MM.1S (cell line): ENCODE data around the gene TUBG2.

Experiments used
- CTCF ChIP-seq: fragments of 300-600 bp; sonication (generic); IDR thresholded peaks from 2 replicates; pipeline ENCODE4 v1.5.1; 2016; ENCODE audit warnings: antibody characterized with exemption, low read length, mixed read lengths
- EZH2 ChIP-seq: fragments of 300-600 bp; sonication (generic); optimal IDR thresholded peaks from 2 replicates; pipeline ENCODE3; 2017; ENCODE audit warnings: low read depth, mild to moderate bottlenecking, antibody characterized with exemption, low read length, mixed read lengths

GRCh38 chr17:42676424-42677011 lies 17.4 kb downstream of the TUBG2 start, which contains the start of gene PLEKHH3:
- TF ChIP-seq CTCF, result no peak
- TF ChIP-seq EZH2, result no peak
